ENCODE results near the gene EHMT1. TPM values are rescaled to one million over a fixed set of nuclear protein-coding genes. Genes with fewer than 3 reads are reported as not detected.

The EHMT1 gene
- total RNA-seq, 4 donors from 2014 or later = 57.6 to 103 (median 76.8) TPM

GRCh38 chr9:137865581-137866145 lies 246.9 kb downstream of the EHMT1 start:
- ATAC-seq (ENCODE audit: low FRiP score) (no peak), DNase-seq (ENCODE audit: low spot score) (no peak)
- TF ChIP-seq CTCF (IDR thresholded peaks at IDR 0.05) = no peak

- no peak for TF ChIP-seq CTCF (IDR thresholded peaks at IDR 0.05)
- ATAC-seq (ENCODE audit: low FRiP score) (no peak), DNase-seq (ENCODE audit: low spot score) (no peak)
These were observed 247.7 kb downstream of the EHMT1 start for GRCh38 chr9:137866226-137867141.

GRCh38 chr9:137870432-137870831 lies 251.6 kb downstream of the EHMT1 start:
- TF ChIP-seq CTCF (IDR thresholded peaks at IDR 0.05) = no peak
- DNase-seq (ENCODE audit: low spot score) = no peak
- ATAC-seq (ENCODE audit: low FRiP score) = no peak

GRCh38 chr9:137872296-137872695 lies 253.5 kb downstream of the EHMT1 start:
- ATAC-seq (ENCODE audit: low FRiP score) (no peak), DNase-seq (ENCODE audit: low spot score) (no peak)
- no peak for TF ChIP-seq CTCF (IDR thresholded peaks at IDR 0.05)

- no peak for ATAC-seq (ENCODE audit: low FRiP score)
- DNase-seq (ENCODE audit: low spot score) = no peak
- TF ChIP-seq CTCF (IDR thresholded peaks at IDR 0.05) = no peak
These were observed 254.6 kb downstream of the EHMT1 start for GRCh38 chr9:137873408-137873807.

- DNase-seq (ENCODE audit: low spot score) = no peak
- no peak for ATAC-seq (ENCODE audit: low FRiP score)
- no peak for TF ChIP-seq CTCF (IDR thresholded peaks at IDR 0.05)
These were observed 255.1 kb downstream of the EHMT1 start for GRCh38 chr9:137873858-137874362.
